Neuron (in vitro differentiated cells): Measurements from ENCODE around the gene YBX2.
A peak's percentile ranks its signal among the peaks of the same experiment; 100 is the strongest.

ENCODE experiments used
- H2AFZ ChIP-seq: one replicate; pipeline ENCODE4 v1.6.1; 2013; ENCODE audit warnings: low read depth, mild to moderate bottlenecking, inconsistent platforms, low read length, moderate library complexity
- H3K27me3 ChIP-seq: one replicate; pipeline ENCODE4 v1.6.1; 2013; ENCODE audit warnings: low read length; ENCODE audit not compliant: insufficient read depth
- H3K36me3 ChIP-seq: one replicate; pipeline ENCODE4 v1.6.1; 2013; ENCODE audit warnings: low read length; ENCODE audit not compliant: insufficient read depth
- H3K4me1 ChIP-seq: one replicate; pipeline ENCODE4 v1.6.1; 2013; ENCODE audit warnings: low read length; ENCODE audit not compliant: insufficient read depth
- H3K4me3 ChIP-seq: 2 replicates; pipeline ENCODE4 v1.5.1; 2013; ENCODE audit warnings: mild to moderate bottlenecking, low read length, moderate library complexity
- H3K9me3 ChIP-seq: one replicate; pipeline ENCODE4 v1.6.1; 2013; ENCODE audit warnings: low read length

Gene YBX2

DNA sequence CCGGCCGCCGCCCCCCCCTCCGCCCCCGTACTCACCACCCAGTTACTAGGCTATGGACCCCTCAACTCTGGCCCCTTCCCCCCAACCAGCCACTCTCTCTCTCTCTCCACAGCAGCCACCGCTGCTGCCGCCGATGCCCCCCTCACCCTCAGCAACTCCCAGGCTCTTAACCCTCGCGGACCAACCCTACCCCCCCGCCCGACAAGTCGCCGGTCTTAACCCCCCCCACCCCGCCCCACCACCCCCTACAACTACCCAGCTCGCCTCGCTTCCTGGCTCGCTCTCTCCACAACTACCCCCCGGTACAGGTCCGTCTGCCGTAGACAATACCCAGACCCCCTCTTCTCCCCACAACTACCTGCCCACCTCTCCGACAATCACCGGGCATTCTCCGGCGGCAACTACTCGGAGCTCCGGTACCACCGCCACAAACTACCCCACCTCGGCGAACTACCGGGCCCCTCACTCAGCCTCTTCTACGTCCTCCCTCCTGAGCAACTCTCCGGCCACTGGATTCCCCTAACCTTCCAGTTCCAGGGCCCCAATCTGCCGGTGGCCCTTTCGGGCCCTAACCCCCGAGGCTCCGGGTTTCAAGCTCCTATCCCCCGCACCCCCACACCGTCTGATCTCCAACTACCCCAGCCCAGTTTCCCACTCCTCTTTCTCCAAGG is 55.9 kb downstream of the YBX2 start:
- Histone ChIP-seq H3K27me3 (no peaks in the 10 kb centered on the region), H3K4me3 (peak overlapping the region; percentile 95), H3K9me3 (no peaks in the 10 kb centered on the region), H2AFZ (no peak overlapping the region), H3K36me3 (peaks cover 40% of the 10 kb centered on the region), H3K4me1 (peaks cover 46% of the 10 kb centered on the region)
